Activated CD8-positive, alpha-beta T cell treated with anti-CD3 and anti-CD28 coated beads, Interleukin-2, amount 10 ng/mL, durations not matched to agents 7 days and 5 days (primary cell): Measurements from ENCODE around the gene SDCCAG8. TPM values are rescaled to one million over a fixed set of nuclear protein-coding genes. Genes with fewer than 3 reads are reported as not detected.

Experiments
- ATAC-seq: fragments of 150-1000 bp; cut with Tn5 transposase; one replicate; pipeline ENCODE4 v1.10.0; 2021; ENCODE audit warnings: moderate library complexity
- CTCF ChIA-PET: fragments of 350-600 bp; sonication (Branson Sonifier 250); formaldehyde crosslinking; loops from one replicate; lab custom pipeline; 2021; ENCODE audit warnings: antibody characterized with exemption; lab: Charles Lee
- POLR2A ChIA-PET: fragments of 350-600 bp; sonication (Branson Sonifier 250); formaldehyde crosslinking; loops from one replicate; lab custom pipeline; 2021; ENCODE audit warnings: antibody characterized with exemption; lab: Charles Lee
- DNase-seq: peaks from one replicate; pipeline ENCODE4 v3.0.0-alpha.2; 2020
- H3K27ac Mint-ChIP-seq: one replicate; pipeline ENCODE4 v1.8.0; 2021; ENCODE audit warnings: mild to moderate bottlenecking, mixed read lengths
- H3K27me3 Mint-ChIP-seq: one replicate; pipeline ENCODE4 v1.8.0; 2021; ENCODE audit warnings: low read depth, mixed read lengths
- H3K36me3 Mint-ChIP-seq: one replicate; pipeline ENCODE4 v1.8.0; 2021; ENCODE audit warnings: low read depth, mixed read lengths
- H3K4me1 Mint-ChIP-seq: one replicate; pipeline ENCODE4 v1.8.0; 2021; ENCODE audit warnings: low read depth, mixed read lengths
- H3K4me3 Mint-ChIP-seq: one replicate; pipeline ENCODE4 v1.8.0; 2021; ENCODE audit warnings: mild to moderate bottlenecking, mixed read lengths
- H3K9me3 Mint-ChIP-seq: one replicate; pipeline ENCODE4 v1.8.0; 2022; ENCODE audit warnings: mixed read lengths; ENCODE audit not compliant: insufficient read depth
- total RNA-seq, 2 experiments: library from RNA; stranded (reverse); gene quantifications; one replicate each; pipeline ENCODE4 v1.2.3, GENCODE V29; 2021

The SDCCAG8 gene
- total RNA-seq, 2 experiments from 2014 or later: 16.6 to 20.0 TPM

GRCh38 chr1:243471754-243472745 lies 216.2 kb downstream of the SDCCAG8 start:
- Mint-ChIP-seq H3K9me3 (no peaks in the 10 kb centered on the region), H3K4me3 (no peak overlapping the region), H3K27me3 (no peaks in the 10 kb centered on the region), H3K36me3 (peaks cover 2% of the 10 kb centered on the region), H3K27ac (no peak overlapping the region), H3K4me1 (peaks cover 5% of the 10 kb centered on the region)
- DNase-seq (no peak), ATAC-seq (no peak)
- CTCF ChIA-PET: interaction anchor here (0.6 to 0.9 kb wide), 2 partner anchors 51 to 278 kb away, joined by 3 read pairs; no protein-coding TSS in a partner anchor
- POLR2A ChIA-PET: no interaction called here

- Mint-ChIP-seq H3K27me3 (no peaks in the 10 kb centered on the region), H3K27ac (peak overlapping the region; percentile 82), H3K9me3 (no peaks in the 10 kb centered on the region), H3K36me3 (peaks cover 2% of the 10 kb centered on the region), H3K4me3 (peak overlapping the region; percentile 81), H3K4me1 (peaks cover 5% of the 10 kb centered on the region)
- ChIA-PET POLR2A (interaction anchor here (0.6 kb wide), 1 partner anchor 588 kb away, joined by 3 read pairs; no protein-coding TSS in a partner anchor), CTCF (no interaction called here)
- no peak for ATAC-seq
- no peak for DNase-seq
Observed at GRCh38 chr1:243473227-243474135, 217.6 kb downstream of the SDCCAG8 start.

- peaks cover 2% of the 10 kb centered on the region for H3K36me3 Mint-ChIP-seq
- H3K9me3 Mint-ChIP-seq: no peaks in the 10 kb centered on the region
- H3K4me1 Mint-ChIP-seq: peaks cover 5% of the 10 kb centered on the region
- DNase-seq (no peak), ATAC-seq (no peak)
- H3K27ac Mint-ChIP-seq: no peak overlapping the region
- ChIA-PET CTCF (no interaction called here), POLR2A (no interaction called here)
- no peak overlapping the region for H3K4me3 Mint-ChIP-seq
- H3K27me3 Mint-ChIP-seq: no peaks in the 10 kb centered on the region
Observed at GRCh38 chr1:243474136-243474881, 218.5 kb downstream of the SDCCAG8 start.

GRCh38 chr1:243474906-243475305 lies 219.1 kb downstream of the SDCCAG8 start:
- H3K27ac Mint-ChIP-seq: no peak overlapping the region
- peaks cover 5% of the 10 kb centered on the region for H3K4me1 Mint-ChIP-seq
- no peak overlapping the region for H3K4me3 Mint-ChIP-seq
- DNase-seq (no peak), ATAC-seq (no peak)
- H3K9me3 Mint-ChIP-seq: no peaks in the 10 kb centered on the region
- H3K36me3 Mint-ChIP-seq: peaks cover 2% of the 10 kb centered on the region
- CTCF ChIA-PET: no interaction called here
- POLR2A ChIA-PET: no interaction called here
- H3K27me3 Mint-ChIP-seq: no peaks in the 10 kb centered on the region

GRCh38 chr1:243475966-243476365 lies 220.1 kb downstream of the SDCCAG8 start:
- Mint-ChIP-seq H3K36me3 (peaks cover 2% of the 10 kb centered on the region), H3K27ac (no peak overlapping the region), H3K27me3 (no peaks in the 10 kb centered on the region), H3K4me1 (peaks cover 7% of the 10 kb centered on the region), H3K9me3 (no peaks in the 10 kb centered on the region), H3K4me3 (no peak overlapping the region)
- ATAC-seq: no peak
- ChIA-PET CTCF (interaction anchor here (0.5 to 1.0 kb wide), 2 partner anchors 272 to 797 kb away, joined by 3 read pairs; no protein-coding TSS in a partner anchor), POLR2A (no interaction called here)
- no peak for DNase-seq

GRCh38 chr1:243477731-243478290 lies 222.0 kb downstream of the SDCCAG8 start:
- H3K36me3 Mint-ChIP-seq: peaks cover 2% of the 10 kb centered on the region

GRCh38 chr1:243481101-243481500 lies 225.3 kb downstream of the SDCCAG8 start:
- no peak overlapping the region for H3K4me3 Mint-ChIP-seq
- ChIA-PET POLR2A (no interaction called here), CTCF (no interaction called here)
- no peaks in the 10 kb centered on the region for H3K9me3 Mint-ChIP-seq
- H3K4me1 Mint-ChIP-seq: peaks cover 26% of the 10 kb centered on the region
- DNase-seq (no peak), ATAC-seq (peak; percentile 43)
- H3K27me3 Mint-ChIP-seq: no peaks in the 10 kb centered on the region
- H3K27ac Mint-ChIP-seq: no peak overlapping the region
- no peaks in the 10 kb centered on the region for H3K36me3 Mint-ChIP-seq

More at GRCh38 chr1:243477731-243478290, 222.0 kb downstream of the SDCCAG8 start:
- Mint-ChIP-seq H3K9me3 (no peaks in the 10 kb centered on the region), H3K4me1 (peaks cover 24% of the 10 kb centered on the region), H3K27ac (no peak overlapping the region), H3K4me3 (no peak overlapping the region), H3K27me3 (no peaks in the 10 kb centered on the region)
- ATAC-seq: no peak
- POLR2A ChIA-PET: interaction anchor here (0.6 kb wide), 1 partner anchor 126 kb away, joined by 3 read pairs; no protein-coding TSS in a partner anchor
- DNase-seq: no peak
- CTCF ChIA-PET: no interaction called here

- peak overlapping the region; percentile 65 for H3K4me3 Mint-ChIP-seq
- POLR2A ChIA-PET: interaction anchor here (0.6 kb wide), 3 partner anchors 61 to 719 kb away, joined by 3 read pairs; no protein-coding TSS in a partner anchor
Observed at GRCh38 chr1:243482141-243483022, 226.5 kb downstream of the SDCCAG8 start.

GRCh38 chr1:243483071-243483771 lies 227.4 kb downstream of the SDCCAG8 start:
- Mint-ChIP-seq H3K4me3 (peak overlapping the region; percentile 65), H3K4me1 (peaks cover 26% of the 10 kb centered on the region), H3K27ac (peak overlapping the region; percentile 32), H3K36me3 (no peaks in the 10 kb centered on the region), H3K9me3 (no peaks in the 10 kb centered on the region), H3K27me3 (no peaks in the 10 kb centered on the region)
- ATAC-seq (peak; percentile 63), DNase-seq (peak; percentile 29)
- CTCF ChIA-PET: interaction anchor here (1.6 kb wide), 1 partner anchor 139 kb away, joined by 7 read pairs; no protein-coding TSS in a partner anchor
- POLR2A ChIA-PET: no interaction called here

More at GRCh38 chr1:243482141-243483022, 226.5 kb downstream of the SDCCAG8 start:
- Mint-ChIP-seq H3K9me3 (no peaks in the 10 kb centered on the region), H3K27me3 (no peaks in the 10 kb centered on the region), H3K36me3 (no peaks in the 10 kb centered on the region), H3K4me1 (peaks cover 26% of the 10 kb centered on the region), H3K27ac (peak overlapping the region; percentile 32)
- CTCF ChIA-PET: interaction anchor here (0.6 to 1.6 kb wide), 2 partner anchors 14 to 139 kb away, joined by 3 to 7 read pairs; no protein-coding TSS in a partner anchor
- ATAC-seq (peak; percentile 50), DNase-seq (no peak)
